OCI-LY7 (cell line): ENCODE data around the gene EXOC4.

Source experiments
- CTCF ChIP-seq: fragments of 200-600 bp; sonication (generic); conservative IDR thresholded peaks from 2 replicates; pipeline ENCODE4 v1.5.1; 2014; ENCODE audit warnings: mild to moderate bottlenecking, antibody characterized with exemption, low read length, moderate library complexity, mixed read lengths
- EZH2phosphoT487 ChIP-seq: fragments of 200-600 bp; sonication (generic); IDR thresholded peaks from 2 replicates; pipeline ENCODE4 v1.6.1; 2018; ENCODE audit warnings: low read depth, borderline replicate concordance, mild to moderate bottlenecking, mixed run types, antibody characterized with exemption, low read length, moderate library complexity, mixed read lengths

GRCh38 chr7:133411395-133411794 is 158.5 kb downstream of the EXOC4 start:
- TF ChIP-seq CTCF (no peak), EZH2phosphoT487 (no peak)
